Measurements from ENCODE around the gene SCGB2A2.

DNA sequence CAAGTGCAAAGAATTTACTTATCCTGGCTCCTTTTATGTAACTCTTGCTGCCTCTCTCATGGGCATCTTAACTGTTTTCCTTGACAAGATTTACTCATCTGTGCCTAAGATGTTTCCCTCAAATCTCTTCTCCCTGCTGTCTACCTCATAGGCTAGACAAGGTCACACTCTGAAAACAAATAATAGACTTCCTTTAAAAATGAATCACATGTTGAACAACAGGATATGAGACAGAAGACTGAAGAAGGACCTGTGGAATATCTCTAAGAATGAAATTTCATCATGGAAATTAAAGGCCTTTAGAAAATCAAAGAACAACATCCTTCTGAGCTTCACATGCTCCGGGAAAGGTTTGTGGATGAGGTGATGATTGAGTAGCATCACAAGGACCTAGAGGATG lies 6.0 kb upstream of the SCGB2A2 start:
- TF ChIP-seq, protein P1, sequence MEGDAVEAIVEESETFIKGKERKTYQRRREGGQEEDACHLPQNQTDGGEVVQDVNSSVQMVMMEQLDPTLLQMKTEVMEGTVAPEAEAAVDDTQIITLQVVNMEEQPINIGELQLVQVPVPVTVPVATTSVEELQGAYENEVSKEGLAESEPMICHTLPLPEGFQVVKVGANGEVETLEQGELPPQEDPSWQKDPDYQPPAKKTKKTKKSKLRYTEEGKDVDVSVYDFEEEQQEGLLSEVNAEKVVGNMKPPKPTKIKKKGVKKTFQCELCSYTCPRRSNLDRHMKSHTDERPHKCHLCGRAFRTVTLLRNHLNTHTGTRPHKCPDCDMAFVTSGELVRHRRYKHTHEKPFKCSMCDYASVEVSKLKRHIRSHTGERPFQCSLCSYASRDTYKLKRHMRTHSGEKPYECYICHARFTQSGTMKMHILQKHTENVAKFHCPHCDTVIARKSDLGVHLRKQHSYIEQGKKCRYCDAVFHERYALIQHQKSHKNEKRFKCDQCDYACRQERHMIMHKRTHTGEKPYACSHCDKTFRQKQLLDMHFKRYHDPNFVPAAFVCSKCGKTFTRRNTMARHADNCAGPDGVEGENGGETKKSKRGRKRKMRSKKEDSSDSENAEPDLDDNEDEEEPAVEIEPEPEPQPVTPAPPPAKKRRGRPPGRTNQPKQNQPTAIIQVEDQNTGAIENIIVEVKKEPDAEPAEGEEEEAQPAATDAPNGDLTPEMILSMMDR (IDR thresholded peaks at IDR 0.05), result no peak
- TF ChIP-seq POLR2A (IDR thresholded peaks at IDR 0.05), result no peak
